HG02588 (cell line): ENCODE data around the gene ST14.

Experiments used
- ATAC-seq: cut with Tn5 transposase; IDR thresholded peaks from one replicate; pipeline ENCODE4 v1.9.1; 2021; ENCODE audit warnings: mild to moderate bottlenecking, moderate library complexity; ENCODE audit not compliant: unreplicated experiment

The ST14 gene

DNA sequence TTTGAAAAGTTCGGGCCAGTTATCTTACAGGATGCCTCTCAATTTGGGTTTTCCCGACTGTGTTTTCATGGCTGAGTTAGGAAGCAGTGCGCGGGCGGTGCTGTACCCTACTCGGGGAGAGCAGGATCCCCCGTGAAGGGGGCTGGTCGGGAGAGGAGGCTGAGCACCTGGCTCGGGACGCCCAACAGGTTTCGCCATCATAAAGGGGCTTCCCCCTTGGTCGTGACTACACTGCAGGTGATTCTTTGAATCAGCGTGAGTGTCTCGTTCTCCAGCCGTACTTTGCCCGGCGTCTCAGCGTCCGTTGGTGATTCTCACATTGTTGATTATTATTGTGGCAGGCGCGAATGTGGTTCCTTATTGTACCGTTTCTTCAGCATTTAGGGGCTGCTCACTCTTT, 46.6 kb downstream of the ST14 start:
- no peak for ATAC-seq

DNA sequence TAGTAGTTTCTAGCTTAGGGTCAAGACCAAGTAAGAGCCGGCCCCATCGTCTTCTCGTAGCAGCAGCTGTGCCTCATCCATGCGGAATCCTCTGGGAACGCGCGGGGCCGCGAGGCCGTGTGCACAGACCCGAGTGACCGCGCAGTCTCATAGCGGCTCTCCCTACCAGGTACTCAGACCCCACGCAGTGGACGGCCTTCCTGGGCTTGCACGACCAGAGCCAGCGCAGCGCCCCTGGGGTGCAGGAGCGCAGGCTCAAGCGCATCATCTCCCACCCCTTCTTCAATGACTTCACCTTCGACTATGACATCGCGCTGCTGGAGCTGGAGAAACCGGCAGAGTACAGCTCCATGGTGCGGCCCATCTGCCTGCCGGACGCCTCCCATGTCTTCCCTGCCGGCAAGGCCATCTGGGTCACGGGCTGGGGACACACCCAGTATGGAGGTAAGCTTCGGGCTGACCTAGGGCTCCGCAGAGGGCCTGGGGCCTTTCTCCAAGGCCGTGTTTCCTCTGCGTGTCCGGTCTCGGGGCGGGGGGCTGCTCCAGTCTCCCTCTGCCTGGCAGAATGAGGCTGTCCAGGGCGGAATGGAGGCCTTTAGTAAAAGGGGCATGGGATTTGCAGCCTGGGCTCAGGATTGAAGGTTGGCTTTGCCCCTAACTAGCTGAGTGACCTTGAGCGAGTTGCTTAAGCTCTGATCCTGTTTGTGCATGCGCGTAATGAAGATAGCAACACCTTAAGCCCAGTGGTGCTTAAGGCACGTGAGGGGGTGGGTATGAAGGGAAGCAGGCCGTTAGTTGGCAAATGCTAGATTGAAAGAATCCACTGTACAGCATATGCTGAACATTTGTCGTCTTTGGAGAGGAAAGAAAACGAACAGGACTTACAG, 48.9 kb downstream of the ST14 start:
- ATAC-seq, result no peak

DNA sequence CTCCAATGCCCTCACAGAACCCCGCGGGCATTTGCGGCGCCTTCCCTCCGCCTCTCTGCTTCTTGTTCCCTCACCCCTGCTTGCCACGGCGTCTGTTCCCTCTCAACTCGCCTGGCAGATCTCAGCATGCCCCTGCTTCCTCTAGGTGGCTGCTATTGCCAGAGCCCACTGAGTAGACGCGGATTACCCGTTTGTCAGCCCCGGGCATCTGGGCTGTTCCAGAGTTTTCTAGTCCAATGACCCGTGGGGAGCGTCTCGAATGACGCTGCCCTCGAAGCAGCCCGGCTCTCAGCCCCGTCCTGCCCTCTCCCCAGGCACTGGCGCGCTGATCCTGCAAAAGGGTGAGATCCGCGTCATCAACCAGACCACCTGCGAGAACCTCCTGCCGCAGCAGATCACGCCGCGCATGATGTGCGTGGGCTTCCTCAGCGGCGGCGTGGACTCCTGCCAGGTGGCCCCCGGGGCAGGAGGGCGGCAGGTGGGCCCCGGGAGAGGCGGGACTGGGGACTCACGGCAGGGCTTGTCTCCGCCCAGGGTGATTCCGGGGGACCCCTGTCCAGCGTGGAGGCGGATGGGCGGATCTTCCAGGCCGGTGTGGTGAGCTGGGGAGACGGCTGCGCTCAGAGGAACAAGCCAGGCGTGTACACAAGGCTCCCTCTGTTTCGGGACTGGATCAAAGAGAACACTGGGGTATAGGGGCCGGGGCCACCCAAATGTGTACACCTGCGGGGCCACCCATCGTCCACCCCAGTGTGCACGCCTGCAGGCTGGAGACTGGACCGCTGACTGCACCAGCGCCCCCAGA, 49.7 kb downstream of the ST14 start:
- ATAC-seq, result no peak

DNA sequence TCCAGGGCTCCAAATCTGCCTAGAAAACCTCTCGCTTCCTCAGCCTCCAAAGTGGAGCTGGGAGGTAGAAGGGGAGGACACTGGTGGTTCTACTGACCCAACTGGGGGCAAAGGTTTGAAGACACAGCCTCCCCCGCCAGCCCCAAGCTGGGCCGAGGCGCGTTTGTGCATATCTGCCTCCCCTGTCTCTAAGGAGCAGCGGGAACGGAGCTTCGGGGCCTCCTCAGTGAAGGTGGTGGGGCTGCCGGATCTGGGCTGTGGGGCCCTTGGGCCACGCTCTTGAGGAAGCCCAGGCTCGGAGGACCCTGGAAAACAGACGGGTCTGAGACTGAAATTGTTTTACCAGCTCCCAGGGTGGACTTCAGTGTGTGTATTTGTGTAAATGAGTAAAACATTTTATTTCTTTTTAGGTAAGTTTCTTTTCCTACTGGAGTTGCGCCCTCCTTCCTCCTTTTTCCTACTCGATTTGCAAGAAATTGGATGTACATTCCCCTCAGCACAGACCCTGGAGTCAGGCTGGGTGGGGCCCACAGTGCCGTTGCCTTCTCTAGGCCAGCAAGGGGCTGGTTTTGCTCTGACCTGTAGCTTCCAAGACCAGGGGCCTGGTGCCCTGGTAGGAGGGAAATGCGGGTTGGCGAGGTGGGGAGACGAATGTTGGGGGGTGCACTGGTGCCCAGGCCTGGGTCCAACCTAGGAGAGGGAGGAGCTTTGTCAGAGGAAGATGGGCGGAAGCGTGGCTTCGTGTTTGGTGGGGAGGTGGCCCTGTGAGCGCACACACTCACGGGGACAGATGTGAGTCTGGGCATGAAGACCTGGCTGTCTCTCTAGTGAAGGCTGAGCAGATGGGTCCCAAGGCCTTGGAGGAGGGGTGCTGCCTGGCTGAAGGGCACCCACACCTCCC, 50.6 kb downstream of the ST14 start:
- no peak for ATAC-seq

DNA sequence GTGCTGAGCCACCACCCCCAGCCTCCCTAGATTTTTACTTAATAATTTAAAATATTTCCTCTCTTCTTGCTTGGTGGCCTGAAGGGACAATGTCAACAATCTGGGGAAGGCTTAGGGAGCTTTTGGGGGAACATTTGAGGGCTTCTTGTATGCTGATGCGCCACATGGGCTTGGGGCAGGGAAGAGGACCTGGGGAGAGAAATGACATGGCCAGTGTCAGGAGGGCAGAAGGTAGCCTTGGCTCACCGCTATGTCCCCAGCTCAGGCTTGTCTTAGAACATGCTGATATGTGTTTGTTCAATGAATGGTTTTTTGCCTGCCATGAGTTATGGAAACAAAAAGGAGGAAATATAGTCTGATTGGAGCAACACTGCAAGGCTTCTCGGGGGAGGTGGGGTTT, 51.6 kb downstream of the ST14 start:
- no peak for ATAC-seq

DNA sequence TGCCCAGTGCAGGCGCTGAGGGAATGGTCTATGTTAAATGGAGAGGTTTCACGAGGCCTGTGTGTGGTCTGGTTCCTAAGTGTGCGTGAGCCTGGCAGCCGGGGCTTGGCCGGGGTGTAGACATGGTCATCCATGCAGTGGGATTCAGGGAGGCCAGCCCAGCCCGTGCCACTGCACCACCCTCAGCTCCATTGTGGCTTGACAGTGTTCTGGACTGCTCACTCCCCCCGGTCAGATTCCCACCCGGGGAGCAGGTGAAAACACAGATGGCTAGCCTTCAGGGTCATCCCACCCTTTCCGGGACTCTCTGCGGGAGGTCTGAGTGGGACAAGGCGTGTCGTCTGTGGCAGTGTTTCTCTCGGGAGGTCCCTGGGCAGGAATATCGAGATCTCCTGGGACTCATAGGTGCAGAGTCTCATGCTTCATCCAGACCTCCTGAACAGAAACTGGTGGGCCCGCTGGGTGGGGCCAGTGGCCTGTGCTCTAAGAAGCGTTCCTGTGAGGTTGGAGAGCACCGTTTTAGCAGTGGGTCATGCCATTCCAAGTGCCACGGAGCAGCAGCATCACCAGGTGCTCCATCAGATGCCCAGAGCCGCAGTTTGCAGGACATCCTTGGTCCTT, 52.3 kb downstream of the ST14 start:
- no peak for ATAC-seq

DNA sequence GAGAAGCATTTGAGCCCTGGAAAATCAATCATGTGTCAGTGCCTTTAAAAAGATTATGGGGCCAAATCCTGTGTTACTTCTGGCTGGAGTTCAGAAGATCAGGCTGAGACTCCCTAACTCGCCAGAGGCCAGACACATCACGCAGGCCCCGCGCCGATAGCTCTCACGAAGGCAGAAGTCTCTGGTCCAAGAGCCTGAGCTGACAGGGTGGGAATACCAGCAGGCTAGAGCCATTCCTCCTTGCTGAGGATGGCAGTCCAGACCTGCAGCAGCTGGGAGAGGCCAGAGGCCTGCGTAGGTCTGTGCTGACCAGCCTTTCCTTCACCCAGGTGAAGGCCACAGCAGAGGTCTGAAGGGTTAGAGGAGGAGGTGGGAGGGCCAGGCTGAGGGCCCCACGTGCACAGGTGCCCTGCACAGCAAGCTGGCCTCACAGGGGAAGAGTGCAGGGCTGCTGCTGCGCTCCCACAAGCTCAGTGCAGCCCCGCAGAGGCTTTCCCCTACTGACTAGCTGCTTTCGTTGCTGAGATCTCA, 52.9 kb downstream of the ST14 start:
- no peak for ATAC-seq

DNA sequence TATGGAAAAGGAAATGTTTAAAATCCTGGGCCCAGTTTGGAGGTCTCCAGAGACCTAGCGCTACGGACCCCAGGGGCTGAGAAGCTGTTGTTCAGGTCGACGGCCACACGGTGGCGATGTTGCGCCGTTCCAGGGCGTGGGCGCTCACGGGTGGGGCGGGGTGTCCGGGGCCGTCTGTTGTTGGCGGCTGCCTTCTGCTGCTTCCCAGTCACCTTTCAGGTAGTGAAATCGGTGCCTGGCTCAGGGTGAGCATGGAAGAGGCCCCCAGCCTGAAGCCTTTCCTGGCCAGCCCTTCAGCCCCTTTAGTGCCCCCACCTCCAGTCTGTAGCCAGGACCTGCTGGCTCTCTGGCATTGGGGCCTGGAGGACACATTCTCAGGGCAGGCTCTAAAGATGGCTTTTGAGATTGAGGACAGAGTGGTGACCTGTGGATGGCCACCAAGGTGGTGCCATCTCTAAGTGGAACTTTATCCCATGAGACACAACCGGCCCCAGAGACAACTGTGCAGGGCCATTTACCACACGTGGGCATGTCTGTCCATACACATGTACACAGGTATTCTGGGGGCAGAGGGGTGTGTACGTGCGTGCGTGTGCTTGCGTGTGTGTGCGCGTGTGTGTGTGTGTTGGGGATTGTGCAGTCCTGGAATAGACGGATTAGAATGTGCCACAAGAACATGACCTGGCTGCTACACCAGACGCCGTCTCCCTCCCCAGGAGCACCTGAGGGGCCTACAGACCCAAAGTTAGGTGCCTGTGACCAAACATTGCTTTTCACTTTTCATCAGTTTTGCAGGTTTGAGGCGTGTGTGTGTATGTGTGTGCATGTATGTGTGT, 53.8 kb downstream of the ST14 start:
- ATAC-seq, result peak; percentile 81

DNA sequence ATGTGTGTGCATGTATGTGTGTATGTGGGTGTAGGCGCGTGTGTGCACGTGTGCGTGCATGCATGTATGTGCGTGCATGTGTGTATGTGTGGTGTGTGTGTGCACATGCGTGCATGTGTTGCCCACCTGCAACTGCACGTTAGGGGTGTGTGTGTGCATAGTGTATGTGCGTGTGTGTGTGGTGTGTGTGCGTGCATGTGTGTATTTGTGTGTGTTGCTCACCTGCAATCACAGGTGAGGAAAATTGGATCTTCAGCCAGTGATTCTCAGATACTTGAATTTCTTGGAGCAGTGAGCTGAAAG, 54.3 kb downstream of the ST14 start:
- no peak for ATAC-seq

DNA sequence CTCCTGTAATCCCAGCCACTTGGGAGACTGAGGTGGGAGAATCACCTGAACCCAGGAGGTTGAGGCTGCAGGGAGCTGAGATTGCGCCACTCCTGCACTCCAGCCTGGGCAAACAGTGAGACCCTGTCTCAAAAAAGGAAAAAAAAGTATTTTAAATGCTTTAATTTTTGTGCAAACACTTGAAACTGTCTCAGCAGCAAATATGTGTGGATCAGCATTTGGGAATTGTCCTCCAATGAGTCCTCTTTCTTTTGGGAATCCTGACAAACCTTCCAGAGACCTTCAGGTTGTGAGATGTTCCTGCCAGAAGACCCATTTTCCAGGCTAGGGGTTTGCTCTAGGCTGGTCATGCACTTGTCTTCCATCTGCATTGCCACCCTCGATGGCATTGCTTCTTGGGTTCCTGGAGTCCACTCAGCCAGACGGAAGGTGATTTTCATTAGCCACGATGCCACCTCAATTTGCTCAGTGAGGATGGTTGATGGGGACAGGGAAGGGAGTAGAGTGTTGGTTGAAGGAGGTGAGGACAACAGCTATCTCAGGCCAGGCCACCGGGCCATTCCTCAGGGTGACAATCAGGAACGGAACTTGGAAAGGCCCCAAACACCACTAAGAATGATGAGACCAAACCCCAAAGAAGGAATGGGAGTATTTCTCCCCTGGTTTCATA, 55.4 kb downstream of the ST14 start:
- ATAC-seq, result no peak

DNA sequence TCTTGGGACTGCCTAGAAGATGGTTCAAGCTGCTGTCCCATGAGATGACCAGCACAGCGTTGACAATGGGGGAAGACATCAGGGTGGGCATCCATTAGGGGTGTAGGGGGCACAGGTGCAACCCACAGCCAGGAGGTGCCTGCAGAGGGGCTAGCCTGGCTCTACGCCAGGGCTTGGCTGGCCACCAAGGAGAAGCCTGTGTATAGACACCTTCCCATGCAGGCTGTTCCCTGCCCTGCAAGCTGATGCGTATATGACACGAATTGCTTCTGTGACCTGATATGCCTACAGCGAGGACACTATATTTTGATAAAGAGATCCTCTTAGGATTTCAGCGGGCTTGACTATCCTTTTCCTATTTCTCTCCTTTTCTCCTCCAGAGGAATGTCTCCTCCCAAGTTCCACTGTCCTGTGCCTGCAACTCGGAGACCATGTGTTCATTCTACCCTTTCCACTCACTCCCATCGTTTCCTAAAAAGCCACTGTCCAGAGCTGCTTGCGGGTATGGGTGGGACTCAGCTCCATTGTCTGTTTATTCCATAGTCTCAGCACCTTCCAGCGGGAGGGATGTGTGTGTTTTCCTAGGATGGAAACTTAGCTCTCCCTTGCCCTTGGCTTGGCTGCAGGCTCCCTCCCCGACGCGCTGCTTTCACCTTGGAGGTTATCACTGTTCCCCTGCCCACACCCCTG, 56.1 kb downstream of the ST14 start:
- no peak for ATAC-seq

DNA sequence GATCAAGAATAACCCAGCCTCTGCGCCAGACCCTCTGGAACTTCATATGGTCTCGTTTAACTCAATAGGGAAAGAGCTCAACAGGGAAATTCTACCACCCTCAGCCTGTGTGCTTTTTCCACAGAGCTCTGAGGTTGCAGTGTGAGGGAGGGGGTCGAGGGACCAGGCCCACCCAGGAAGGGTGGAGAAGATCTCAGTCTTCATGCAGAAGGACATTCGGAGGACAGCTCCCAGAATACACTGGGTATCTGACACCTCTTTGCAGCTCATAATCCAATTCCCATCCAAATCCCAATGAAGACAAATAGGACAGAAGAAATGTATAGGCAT, 56.6 kb downstream of the ST14 start:
- ATAC-seq, result no peak

DNA sequence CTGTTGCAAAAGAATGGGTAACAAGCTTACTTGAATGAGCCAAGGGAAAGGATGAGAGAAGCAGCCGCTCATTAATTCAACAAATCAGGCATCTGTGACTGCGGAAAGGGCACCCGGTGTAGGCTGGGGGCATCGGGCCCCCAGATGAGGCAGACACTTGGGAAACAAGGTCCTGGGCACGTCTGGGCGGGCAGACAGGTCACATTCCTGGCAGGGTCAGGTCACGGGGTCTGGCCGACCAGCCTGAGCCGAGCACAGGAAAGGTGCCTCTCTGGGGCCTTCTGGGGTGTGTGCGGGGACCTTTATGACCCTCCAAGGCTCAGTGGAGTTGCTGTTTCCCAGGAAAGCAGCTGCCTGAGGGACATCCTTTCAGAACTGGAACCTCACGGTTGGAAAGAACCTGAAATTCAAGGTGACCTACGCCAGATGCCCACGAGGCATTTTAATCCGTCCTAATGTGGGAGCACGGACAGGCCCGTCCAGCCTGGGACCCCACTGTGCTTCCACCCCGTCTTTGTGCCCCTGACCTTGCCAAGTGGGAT, 57.1 kb downstream of the ST14 start:
- ATAC-seq, result no peak

DNA sequence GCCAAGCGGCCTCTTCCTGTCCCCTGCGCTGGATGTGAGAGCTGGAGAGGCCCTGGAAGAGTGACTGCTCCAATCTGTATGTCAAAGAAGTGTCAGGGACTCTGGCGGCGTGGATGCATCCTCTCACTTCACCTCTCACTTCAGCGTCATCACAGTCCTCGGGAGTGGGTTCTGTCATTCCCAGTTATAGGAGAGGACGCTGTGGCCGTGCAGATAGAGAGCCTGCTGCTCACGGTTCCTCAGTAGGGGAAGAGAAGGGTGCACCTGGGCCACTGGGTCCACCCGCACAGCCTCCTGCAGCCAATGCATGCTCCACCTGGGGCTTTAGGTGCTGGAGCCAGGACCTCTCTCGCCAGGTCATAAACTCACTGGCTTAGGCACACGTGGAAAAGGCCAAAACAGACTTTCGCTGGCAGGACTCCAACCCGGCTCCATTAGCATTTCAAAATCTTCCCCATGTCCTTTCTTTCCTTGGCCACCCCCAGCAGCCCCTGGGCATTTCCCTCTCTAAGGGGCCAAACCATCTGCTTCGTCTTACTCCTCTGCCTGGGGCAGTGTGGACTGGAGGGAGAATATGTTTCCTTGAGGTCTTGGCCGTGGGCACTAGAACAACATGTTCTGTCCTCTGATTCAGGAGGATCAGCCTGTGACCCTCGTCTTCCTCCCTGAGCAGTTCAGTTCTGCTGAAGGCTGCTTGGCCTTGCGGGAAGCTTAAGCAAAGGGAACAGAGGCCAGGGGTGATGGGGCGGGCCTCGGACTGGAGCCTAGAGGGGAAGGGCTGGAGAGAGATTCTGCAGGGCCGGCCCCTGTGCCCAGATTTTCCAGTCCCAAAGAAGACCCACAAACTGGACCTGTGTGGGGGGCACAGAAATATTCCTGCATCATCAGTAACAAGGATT, 57.8 kb downstream of the ST14 start:
- ATAC-seq, result no peak

DNA sequence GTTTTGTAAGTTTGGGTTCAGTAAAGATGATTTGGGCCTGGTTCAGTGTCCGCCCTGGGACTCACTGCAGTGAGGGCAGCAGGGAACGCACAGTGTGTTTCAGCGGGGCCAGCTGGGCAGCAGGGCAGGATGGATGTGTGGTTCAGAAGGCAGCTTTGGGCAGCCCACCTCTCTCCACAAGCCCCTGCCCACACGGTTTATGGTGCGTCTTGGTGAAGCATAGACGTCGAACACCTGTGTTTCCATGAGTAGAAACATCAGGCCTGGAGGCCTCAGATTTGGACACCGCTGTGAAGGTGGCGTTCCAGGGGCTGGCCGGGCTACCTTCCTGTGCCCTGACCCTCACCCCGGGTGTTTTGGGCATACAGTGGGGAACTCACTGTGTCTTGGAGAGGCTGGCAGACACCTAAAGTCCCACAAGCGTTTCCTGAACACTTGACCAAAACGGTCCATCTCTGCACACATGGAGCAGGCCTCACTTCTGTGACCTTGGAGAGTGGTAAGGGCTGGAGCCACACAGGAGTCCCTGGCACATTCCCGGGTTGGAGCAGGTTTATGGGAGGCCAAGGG, 59.0 kb downstream of the ST14 start:
- ATAC-seq, result no peak

DNA sequence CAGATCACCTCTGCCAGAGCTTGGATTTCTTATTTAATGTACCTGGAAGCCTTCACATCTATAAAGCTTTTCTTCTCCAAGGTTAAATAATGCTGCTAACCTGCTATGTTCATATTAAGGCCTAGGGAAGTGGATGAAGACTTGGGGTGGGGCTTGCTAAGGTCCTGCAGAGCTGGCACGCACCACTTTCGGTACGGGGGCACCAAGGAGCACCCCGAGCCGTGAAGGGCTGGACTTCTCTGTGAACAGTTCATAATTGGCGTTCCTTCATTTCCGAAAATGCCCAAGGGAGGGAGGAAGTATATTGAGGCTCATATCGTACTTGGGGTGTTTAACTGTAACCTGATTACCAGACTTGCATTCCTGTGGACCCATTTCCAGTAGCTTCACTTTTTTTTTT, 59.6 kb downstream of the ST14 start:
- ATAC-seq, result no peak
